ENCODE results near the gene CDT1. TPM values are rescaled to one million over a fixed set of nuclear protein-coding genes. Genes with fewer than 3 reads are reported as not detected.

The CDT1 gene
- total and polyA plus RNA-seq, 2 experiments from 2014 or later = 5.1 to 5.2 TPM

DNA sequence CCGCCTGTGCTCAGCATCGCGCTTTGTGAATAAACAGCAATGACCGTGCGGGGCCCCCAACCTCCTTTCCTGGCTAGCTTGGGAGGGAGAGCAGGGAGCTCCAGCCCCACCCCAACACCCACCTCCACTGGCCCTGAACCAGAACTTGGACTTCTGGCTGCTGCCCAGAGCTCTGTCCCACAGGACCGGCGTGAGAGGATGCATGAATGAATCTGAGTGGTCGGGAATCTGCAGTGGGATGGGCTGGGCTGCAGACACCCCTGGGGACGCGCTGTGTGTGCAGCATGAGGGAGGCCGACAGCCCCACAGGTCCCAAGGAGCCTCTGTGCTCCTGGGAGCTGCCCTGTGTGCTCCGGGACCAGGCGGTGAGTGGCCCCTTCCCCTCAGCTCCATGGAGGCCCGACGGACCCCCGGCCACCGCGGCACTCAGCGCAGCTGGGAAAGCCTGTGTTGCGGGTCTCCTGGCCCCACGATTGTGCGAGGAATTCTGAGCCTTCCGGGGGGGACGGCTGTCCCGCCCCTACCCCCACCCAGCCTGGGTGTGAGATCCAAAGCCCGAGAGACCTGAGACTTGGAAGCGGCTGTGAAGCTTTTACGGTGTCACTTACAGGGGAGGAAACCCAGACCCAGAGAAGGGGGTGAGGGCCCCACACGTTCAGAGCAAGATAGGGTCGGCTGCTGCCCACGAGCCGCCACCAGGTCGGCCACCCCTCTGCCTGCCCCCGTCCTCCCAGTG lies 24.0 kb upstream of the CDT1 start:
- 74% methylated on average over 28 of the region's 34 CpGs for WGBS (ENCODE audit: low lambda C conversion rate, missing lambda C conversion rate)
- H3K9me3 ChIP-seq (ENCODE audit: low read depth) = no peaks in the 10 kb centered on the region
- no peaks in the 10 kb centered on the region for H3K9me2 ChIP-seq (replicated peaks; ENCODE audit: insufficient read depth)
- TF ChIP-seq EZH2phosphoT487 (IDR thresholded peaks at IDR 0.05; ENCODE audit: low read depth, severe bottlenecking, unreplicated experiment) = no peak
- TF ChIP-seq EZH2 (IDR thresholded peaks at IDR 0.05; ENCODE audit: borderline replicate concordance) = no peak
- TF ChIP-seq, protein P1, sequence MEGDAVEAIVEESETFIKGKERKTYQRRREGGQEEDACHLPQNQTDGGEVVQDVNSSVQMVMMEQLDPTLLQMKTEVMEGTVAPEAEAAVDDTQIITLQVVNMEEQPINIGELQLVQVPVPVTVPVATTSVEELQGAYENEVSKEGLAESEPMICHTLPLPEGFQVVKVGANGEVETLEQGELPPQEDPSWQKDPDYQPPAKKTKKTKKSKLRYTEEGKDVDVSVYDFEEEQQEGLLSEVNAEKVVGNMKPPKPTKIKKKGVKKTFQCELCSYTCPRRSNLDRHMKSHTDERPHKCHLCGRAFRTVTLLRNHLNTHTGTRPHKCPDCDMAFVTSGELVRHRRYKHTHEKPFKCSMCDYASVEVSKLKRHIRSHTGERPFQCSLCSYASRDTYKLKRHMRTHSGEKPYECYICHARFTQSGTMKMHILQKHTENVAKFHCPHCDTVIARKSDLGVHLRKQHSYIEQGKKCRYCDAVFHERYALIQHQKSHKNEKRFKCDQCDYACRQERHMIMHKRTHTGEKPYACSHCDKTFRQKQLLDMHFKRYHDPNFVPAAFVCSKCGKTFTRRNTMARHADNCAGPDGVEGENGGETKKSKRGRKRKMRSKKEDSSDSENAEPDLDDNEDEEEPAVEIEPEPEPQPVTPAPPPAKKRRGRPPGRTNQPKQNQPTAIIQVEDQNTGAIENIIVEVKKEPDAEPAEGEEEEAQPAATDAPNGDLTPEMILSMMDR (IDR thresholded peaks at IDR 0.05; ENCODE audit: poor library complexity) = no peak
- H3K27ac ChIP-seq = peak overlapping the region; percentile 1
- H3K27me3 ChIP-seq = no peaks in the 10 kb centered on the region
- H3K4me3 ChIP-seq = no peak overlapping the region
- DNase-seq (ENCODE audit: low spot score) = no peak
- peak overlapping the region; percentile 45 for H3K4me2 ChIP-seq
- no peaks in the 10 kb centered on the region for H3K36me3 ChIP-seq (replicated peaks; ENCODE audit: insufficient read depth, low read depth)
- H3K79me2 ChIP-seq = peaks cover 83% of the 10 kb centered on the region
- H4K20me1 ChIP-seq (ENCODE audit: insufficient read depth, poor library complexity, severe bottlenecking) = peaks cover 15% of the 10 kb centered on the region
- H2AFZ ChIP-seq = no peak overlapping the region
- H3K4me1 ChIP-seq (ENCODE audit: insufficient read depth) = peaks cover 45% of the 10 kb centered on the region

DNA sequence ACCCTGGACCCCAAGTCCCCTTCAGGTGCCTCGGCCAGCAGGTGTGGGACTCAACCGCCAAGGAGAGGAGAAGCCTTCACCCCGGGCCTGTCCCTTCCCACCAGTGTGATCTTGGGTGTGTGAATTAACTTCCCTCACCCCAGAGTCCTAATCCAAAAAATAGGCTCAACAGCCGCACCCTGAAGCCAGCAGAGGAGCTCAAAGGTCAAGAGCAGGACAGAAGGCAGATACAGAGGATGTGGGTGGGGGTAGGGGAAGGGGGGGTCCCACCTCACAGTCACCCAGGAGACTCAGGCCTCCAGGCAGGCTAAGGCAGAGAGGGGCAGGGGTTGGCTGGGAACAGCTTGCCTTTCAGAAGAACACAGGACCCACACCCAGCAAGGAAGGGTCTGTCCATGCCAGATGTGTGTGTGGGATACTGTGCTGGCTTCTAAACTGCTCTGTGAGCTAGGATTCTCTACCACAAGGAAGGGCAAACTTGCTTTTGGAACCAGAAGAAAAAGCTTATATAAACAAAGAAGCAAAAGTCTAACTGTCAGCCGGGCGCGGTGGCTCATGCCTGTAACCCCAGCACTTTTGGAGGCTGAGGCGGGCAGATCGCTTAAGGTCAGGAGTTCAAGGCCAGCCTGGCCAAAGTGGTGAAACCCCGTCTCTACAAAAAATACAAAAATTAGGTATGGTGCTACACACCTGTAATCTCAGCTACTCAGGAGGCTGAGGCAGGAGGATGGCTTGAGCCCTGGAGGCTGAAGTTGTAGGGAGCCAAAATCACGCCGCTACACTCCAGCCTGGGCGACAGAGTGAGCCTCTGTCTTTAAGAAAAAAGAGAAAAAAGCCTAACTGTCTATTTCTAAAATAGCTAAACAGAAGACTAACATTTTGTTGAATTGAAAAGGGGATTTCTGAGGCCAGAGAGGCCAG lies 23.2 kb upstream of the CDT1 start:
- H3K9me2 ChIP-seq (replicated peaks; ENCODE audit: insufficient read depth) = no peaks in the 10 kb centered on the region
- no peaks in the 10 kb centered on the region for H3K36me3 ChIP-seq (replicated peaks; ENCODE audit: insufficient read depth, low read depth)
- H2AFZ ChIP-seq = no peak overlapping the region
- H3K79me2 ChIP-seq = peaks cover 77% of the 10 kb centered on the region
- 80% methylated on average over 13 of the region's 13 CpGs for whole genome bisulfite sequencing (ENCODE audit: low lambda C conversion rate, missing lambda C conversion rate)
- peaks cover 15% of the 10 kb centered on the region for H4K20me1 ChIP-seq (ENCODE audit: insufficient read depth, poor library complexity, severe bottlenecking)
- TF ChIP-seq, protein P1 (IDR thresholded peaks at IDR 0.05; ENCODE audit: poor library complexity) = no peak
- TF ChIP-seq EZH2 (IDR thresholded peaks at IDR 0.05; ENCODE audit: borderline replicate concordance) = no peak
- no peak for TF ChIP-seq EZH2phosphoT487 (IDR thresholded peaks at IDR 0.05; ENCODE audit: low read depth, severe bottlenecking, unreplicated experiment)
- no peak overlapping the region for H3K4me3 ChIP-seq
- no peaks in the 10 kb centered on the region for H3K27me3 ChIP-seq
- H3K4me2 ChIP-seq = peak overlapping the region; percentile 45
- DNase-seq (ENCODE audit: low spot score) = no peak
- H3K4me1 ChIP-seq (ENCODE audit: insufficient read depth) = peaks cover 45% of the 10 kb centered on the region
- H3K27ac ChIP-seq = peak overlapping the region; percentile 1
- H3K9me3 ChIP-seq (ENCODE audit: low read depth) = no peaks in the 10 kb centered on the region

DNA sequence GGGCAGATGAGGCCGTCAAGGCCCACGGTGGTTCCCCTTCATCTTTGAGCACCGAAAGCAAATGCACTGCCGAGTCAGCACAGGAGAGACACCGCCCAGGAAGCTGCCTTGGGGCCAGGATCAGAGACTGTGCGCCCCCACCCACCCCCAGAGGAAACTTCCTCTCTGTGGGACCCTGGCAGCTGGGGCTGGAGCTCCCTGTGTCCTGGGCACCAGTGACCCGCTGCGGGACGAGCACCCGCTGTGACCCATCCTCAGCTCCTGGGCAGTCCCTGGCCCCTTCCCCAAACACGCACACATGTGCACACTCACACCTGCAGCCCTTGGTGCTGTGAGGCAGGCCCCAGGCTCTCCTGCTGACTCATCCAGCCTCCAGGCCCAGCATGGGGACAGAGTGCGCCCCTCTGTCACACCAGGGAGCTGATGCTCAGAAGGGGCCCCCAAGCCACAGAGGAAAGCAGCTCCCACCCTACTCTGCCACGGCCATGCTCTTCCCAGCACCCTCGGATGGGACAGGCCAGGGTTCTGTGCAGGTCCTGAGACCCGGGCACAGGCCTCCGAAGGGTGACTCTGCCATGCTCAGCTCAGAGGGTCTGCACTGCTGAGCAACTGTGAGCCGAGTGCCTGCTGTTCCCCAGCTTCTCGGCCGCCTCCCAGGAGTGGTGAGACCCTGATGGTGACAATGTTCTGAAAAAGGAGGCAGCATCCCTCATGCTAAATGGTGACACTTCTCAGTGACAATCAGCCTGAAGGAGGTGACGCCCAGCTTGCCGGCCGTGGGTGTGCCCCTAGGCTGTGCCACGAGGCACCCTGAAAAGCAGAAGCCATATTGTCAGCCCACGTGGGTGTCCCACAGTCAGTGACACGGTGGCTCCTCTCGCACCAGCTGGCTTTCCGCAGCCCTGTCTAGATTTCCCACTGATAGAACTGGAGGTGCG lies 22.2 kb upstream of the CDT1 start:
- Histone ChIP-seq H3K4me3 (no peak overlapping the region), H3K27ac (no peak overlapping the region), H3K79me2 (peaks cover 72% of the 10 kb centered on the region), H3K4me1 (ENCODE audit: insufficient read depth) (peaks cover 45% of the 10 kb centered on the region), H3K4me2 (peak overlapping the region; percentile 29), H3K9me2 (replicated peaks; ENCODE audit: insufficient read depth) (no peaks in the 10 kb centered on the region), H3K9me3 (ENCODE audit: low read depth) (no peaks in the 10 kb centered on the region), H2AFZ (no peak overlapping the region), H4K20me1 (ENCODE audit: insufficient read depth, poor library complexity, severe bottlenecking) (peaks cover 15% of the 10 kb centered on the region), H3K36me3 (replicated peaks; ENCODE audit: insufficient read depth, low read depth) (no peaks in the 10 kb centered on the region), H3K27me3 (no peaks in the 10 kb centered on the region)
- TF ChIP-seq EZH2 (IDR thresholded peaks at IDR 0.05; ENCODE audit: borderline replicate concordance) = no peak
- no peak for TF ChIP-seq EZH2phosphoT487 (IDR thresholded peaks at IDR 0.05; ENCODE audit: low read depth, severe bottlenecking, unreplicated experiment)
- TF ChIP-seq, protein P1 (IDR thresholded peaks at IDR 0.05; ENCODE audit: poor library complexity) = no peak
- 89% methylated on average over 28 of the region's 28 CpGs for WGBS (ENCODE audit: low lambda C conversion rate, missing lambda C conversion rate)
- no peak for DNase-seq (ENCODE audit: low spot score)
